ENCODE measurements around the gene PMEPA1.

- TF ChIP-seq CTCF (conservative IDR thresholded peaks at IDR 0.05) = no peak
- no peak for TF ChIP-seq EZH2 (IDR thresholded peaks at IDR 0.05; ENCODE audit: low read depth)
Measured at GRCh38 chr20:57671072-57671391, 38.8 kb downstream of the PMEPA1 start.
